ENCODE measurements around the gene TEK.

Gene TEK

GRCh38 chr9:27094640-27095298 lies 14.3 kb upstream of the TEK start:
- H3K4me3 ChIP-seq (ENCODE audit: control insufficient read depth, low read depth, low read length): no peak overlapping the region
- peak; percentile 38 for DNase-seq (ENCODE audit: low read depth)
- no peak for TF ChIP-seq CTCF (IDR thresholded peaks at IDR 0.05; ENCODE audit: control insufficient read depth, insufficient read depth, low read depth, low read length, missing control alignments)

- TF ChIP-seq CTCF (IDR thresholded peaks at IDR 0.05; ENCODE audit: control insufficient read depth, insufficient read depth, low read depth, low read length, missing control alignments): no peak
- DNase-seq (ENCODE audit: low read depth): no peak
- H3K4me3 ChIP-seq (ENCODE audit: control insufficient read depth, low read depth, low read length): no peak overlapping the region
These were observed 1.8 kb upstream of the TEK start for GRCh38 chr9:27107241-27107640.

- DNase-seq (ENCODE audit: low read depth): no peak
- H3K4me3 ChIP-seq (ENCODE audit: control insufficient read depth, low read depth, low read length): no peak overlapping the region
- TF ChIP-seq CTCF (IDR thresholded peaks at IDR 0.05; ENCODE audit: control insufficient read depth, insufficient read depth, low read depth, low read length, missing control alignments): no peak
These were observed 596 bp downstream of the TEK start for GRCh38 chr9:27109621-27110020.

- no peak for DNase-seq (ENCODE audit: low read depth)
- no peak for TF ChIP-seq CTCF (IDR thresholded peaks at IDR 0.05; ENCODE audit: control insufficient read depth, insufficient read depth, low read depth, low read length, missing control alignments)
- H3K4me3 ChIP-seq (ENCODE audit: control insufficient read depth, low read depth, low read length): no peak overlapping the region
These were observed 1.2 kb downstream of the TEK start for GRCh38 chr9:27110181-27110580.

- DNase-seq (ENCODE audit: low read depth): no peak
- H3K4me3 ChIP-seq (ENCODE audit: control insufficient read depth, low read depth, low read length): no peak overlapping the region
- no peak for TF ChIP-seq CTCF (IDR thresholded peaks at IDR 0.05; ENCODE audit: control insufficient read depth, insufficient read depth, low read depth, low read length, missing control alignments)
These were observed 3.2 kb downstream of the TEK start for GRCh38 chr9:27112235-27112634.

GRCh38 chr9:27117489-27118135 lies 8.6 kb downstream of the TEK start:
- no peak overlapping the region for H3K4me3 ChIP-seq (ENCODE audit: control insufficient read depth, low read depth, low read length)
- no peak for DNase-seq (ENCODE audit: low read depth)
- no peak for TF ChIP-seq CTCF (IDR thresholded peaks at IDR 0.05; ENCODE audit: control insufficient read depth, insufficient read depth, low read depth, low read length, missing control alignments)
